PC-3 (cell line): ENCODE measurements around the gene CNTLN. TPM values are rescaled to one million over a fixed set of nuclear protein-coding genes. Genes with fewer than 3 reads are reported as not detected.

Source experiments
- ATAC-seq: fragments of 200-7000 bp; cut with Tn5 transposase; 2 replicates; pipeline ENCODE4 v1.9.1; 2020; ENCODE audit warnings: mild to moderate bottlenecking, moderate library complexity
- BruUV-seq: library from RNA; stranded (reverse); fragments of 400-500 nt; replicated peaks from 2 replicates; lab custom pipeline; 2021; lab: Mats Ljungman, UMichigan
- CTCF ChIA-PET: fragments of 300-600 bp; sonication (Branson Sonifier 250); formaldehyde crosslinking; loops from one replicate; lab custom pipeline; 2022; ENCODE audit warnings: antibody characterized with exemption; lab: Charles Lee
- POLR2A ChIA-PET: fragments of 300-600 bp; sonication (Branson Sonifier 250); formaldehyde crosslinking; loops from one replicate; lab custom pipeline; 2022; ENCODE audit warnings: antibody characterized with exemption; ENCODE audit not compliant: unreplicated experiment; lab: Charles Lee
- DNase-seq: peaks from one replicate; pipeline ENCODE4 v3.0.0-alpha.2; 2015
- H2AFZ ChIP-seq: fragments of 300-600 bp; sonication (generic); 2 replicates; pipeline ENCODE4 v1.6.0; 2016; ENCODE audit warnings: antibody characterized with exemption, low read length
- H3F3A ChIP-seq: fragments of 300-600 bp; sonication (generic); one replicate; pipeline ENCODE4 v1.6.0; 2017; ENCODE audit warnings: antibody characterized with exemption, low read length, control low read depth, mild to moderate bottlenecking; ENCODE audit not compliant: unreplicated experiment
- H3K27ac ChIP-seq: fragments of 300-600 bp; sonication (generic); 2 replicates; pipeline ENCODE4 v1.5.1; 2016; ENCODE audit warnings: mild to moderate bottlenecking, low read length
- H3K27me3 ChIP-seq: fragments of 300-600 bp; sonication (generic); 2 replicates; pipeline ENCODE4 v1.6.1; 2016; ENCODE audit warnings: low read length, mixed read lengths
- H3K36me3 ChIP-seq: fragments of 300-600 bp; sonication (generic); 2 replicates; pipeline ENCODE4 v1.6.1; 2016; ENCODE audit warnings: low read depth, mixed run types, low read length, mixed read lengths
- H3K4me1 ChIP-seq: fragments of 300-600 bp; sonication (generic); 2 replicates; pipeline ENCODE4 v1.5.1; 2016; ENCODE audit warnings: low read length; ENCODE audit not compliant: insufficient read depth
- H3K4me2 ChIP-seq: fragments of 300-600 bp; sonication (generic); 2 replicates; pipeline ENCODE4 v1.6.0; 2016; ENCODE audit warnings: low read length
- H3K4me3 ChIP-seq: fragments of 300-600 bp; sonication (generic); 2 replicates; pipeline ENCODE4 v1.5.1; 2016; ENCODE audit warnings: mild to moderate bottlenecking, low read length, mixed read lengths
- H3K79me2 ChIP-seq: fragments of 300-600 bp; sonication (generic); 2 replicates; pipeline ENCODE4 v1.6.1; 2017; ENCODE audit warnings: low read length, mixed read lengths
- H3K9ac ChIP-seq: fragments of 300-600 bp; sonication (generic); 2 replicates; pipeline ENCODE4 v1.6.0; 2016; ENCODE audit warnings: mild to moderate bottlenecking, low read length
- H3K9me2 ChIP-seq: fragments of 300-600 bp; sonication (generic); replicated peaks from 2 replicates; pipeline ENCODE4 v1.6.1; 2016; ENCODE audit warnings: mixed run types, low read length, mixed read lengths
- H3K9me3 ChIP-seq: fragments of 300-600 bp; sonication (generic); 2 replicates; pipeline ENCODE4 v1.6.1; 2016; ENCODE audit warnings: low read length, mixed read lengths
- H4K20me1 ChIP-seq: fragments of 300-600 bp; sonication (generic); 2 replicates; pipeline ENCODE4 v1.6.1; 2016; ENCODE audit warnings: low read length, mixed read lengths
- CTCF ChIP-seq: fragments of 300-600 bp; sonication (generic); conservative IDR thresholded peaks from 2 replicates; pipeline ENCODE4 v1.5.1; 2017; ENCODE audit warnings: antibody characterized with exemption, low read depth, mild to moderate bottlenecking, low read length
- EZH2 ChIP-seq: fragments of 300-600 bp; sonication (generic); IDR thresholded peaks from one replicate; pipeline ENCODE4 v1.6.1; 2017; ENCODE audit warnings: antibody characterized with exemption, mild to moderate bottlenecking, low read length; ENCODE audit not compliant: unreplicated experiment
- EZH2phosphoT487 ChIP-seq: fragments of 300-600 bp; sonication (generic); IDR thresholded peaks from 2 replicates; pipeline ENCODE4 v1.6.1; 2018; ENCODE audit warnings: mild to moderate bottlenecking, antibody characterized with exemption, low read length, borderline replicate concordance
- intact Hi-C: fragments of 100-400 bp; cut with micrococcal nuclease; formaldehyde crosslinking; loops from 2 replicates; pipeline ENCODE4 v1.9.0; 2023
- total RNA-seq: library from RNA; depleted of rRNA; stranded (reverse); fragments of >200 nt; gene quantifications from 2 replicates; pipeline ENCODE4 v1.2.3, GENCODE V29; 2014

CNTLN gene
- total RNA-seq, 1 experiment from 2014 or later = 6.9 TPM

GRCh38 chr9:17472126-17472525 is 337.3 kb downstream of the CNTLN start:
- H3K36me3 ChIP-seq = no peaks in the 10 kb centered on the region
- H3K27ac ChIP-seq = no peak overlapping the region
- ATAC-seq (no peak), DNase-seq (no peak)
- no peak overlapping the region for H2AFZ ChIP-seq
- no peaks in the 10 kb centered on the region for H3K9me3 ChIP-seq
- no TSS peak for BruUV-seq
- intact Hi-C loops = no loop called here
- POLR2A ChIA-PET = no interaction called here
- TF ChIP-seq EZH2phosphoT487 = no peak
- TF ChIP-seq EZH2 = no peak
- no peak for TF ChIP-seq CTCF
- H3K4me2 ChIP-seq = no peak overlapping the region
- H3K4me1 ChIP-seq = no peaks in the 10 kb centered on the region
- H3K9me2 ChIP-seq = no peaks in the 10 kb centered on the region
- H3F3A ChIP-seq = no peaks in the 10 kb centered on the region
- H3K79me2 ChIP-seq = no peaks in the 10 kb centered on the region
- no peak overlapping the region for H3K9ac ChIP-seq
- H3K27me3 ChIP-seq = no peaks in the 10 kb centered on the region
- no peak overlapping the region for H3K4me3 ChIP-seq
- CTCF ChIA-PET = no interaction called here
- no peaks in the 10 kb centered on the region for H4K20me1 ChIP-seq

DNA sequence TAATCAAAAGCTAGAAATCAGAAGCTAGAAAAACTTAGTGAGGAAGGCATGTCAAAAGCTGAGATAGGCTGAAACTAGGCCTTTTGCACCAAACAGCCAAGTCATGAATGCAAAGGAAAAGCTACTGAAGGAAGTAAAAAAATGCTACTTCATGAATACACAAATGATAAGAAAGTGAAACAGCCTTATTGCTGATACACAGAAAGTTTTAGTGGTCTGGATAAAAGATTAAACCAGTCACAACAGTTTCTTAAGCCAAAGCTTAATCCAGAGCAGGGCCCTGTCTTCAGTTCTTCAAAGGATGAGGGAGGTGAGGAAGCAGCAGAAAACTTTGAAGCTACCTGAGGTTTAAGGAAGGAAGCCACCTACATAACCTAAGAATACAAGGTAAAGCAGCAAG is 341.6 kb downstream of the CNTLN start:
- ATAC-seq (no peak), DNase-seq (no peak)
- no peaks in the 10 kb centered on the region for H3K9me2 ChIP-seq
- H3K4me3 ChIP-seq = no peak overlapping the region
- ChIA-PET CTCF (no interaction called here), POLR2A (interaction anchor here (0.6 kb wide), 2 partner anchors 19 to 937 kb away, joined by 5 to 6 read pairs; no protein-coding TSS in a partner anchor)
- no TSS peak for BruUV-seq
- intact Hi-C loops = no loop called here
- TF ChIP-seq CTCF (no peak), EZH2 (no peak), EZH2phosphoT487 (no peak)
- no peaks in the 10 kb centered on the region for H4K20me1 ChIP-seq
- H3K9me3 ChIP-seq = no peaks in the 10 kb centered on the region
- H3F3A ChIP-seq = no peaks in the 10 kb centered on the region
- H3K36me3 ChIP-seq = no peaks in the 10 kb centered on the region
- no peak overlapping the region for H2AFZ ChIP-seq
- no peaks in the 10 kb centered on the region for H3K4me1 ChIP-seq
- no peak overlapping the region for H3K9ac ChIP-seq
- H3K27ac ChIP-seq = no peak overlapping the region
- no peaks in the 10 kb centered on the region for H3K79me2 ChIP-seq
- no peak overlapping the region for H3K4me2 ChIP-seq
- no peaks in the 10 kb centered on the region for H3K27me3 ChIP-seq

DNA sequence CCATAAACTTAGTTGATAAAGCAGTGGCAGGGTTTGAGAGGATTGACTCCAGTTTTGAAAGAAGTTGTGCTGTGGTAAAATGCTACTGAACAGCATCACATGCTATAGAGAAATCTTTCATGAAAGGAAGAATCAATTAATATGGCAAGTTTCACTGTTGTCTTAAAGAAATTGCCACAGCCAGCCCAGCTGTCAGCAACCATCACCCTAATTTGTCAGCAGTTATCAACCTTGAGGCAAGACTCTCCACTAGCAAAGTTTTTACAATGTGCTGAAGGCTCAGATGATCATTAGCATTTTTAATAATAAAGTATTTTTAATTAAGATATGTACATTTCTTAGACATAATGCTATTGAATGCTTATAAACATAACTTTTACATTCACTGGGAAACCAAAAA is 343.0 kb downstream of the CNTLN start:
- no peak overlapping the region for H2AFZ ChIP-seq
- no peaks in the 10 kb centered on the region for H3K27me3 ChIP-seq
- no peak overlapping the region for H3K9ac ChIP-seq
- no peak overlapping the region for H3K4me3 ChIP-seq
- H3K36me3 ChIP-seq = no peaks in the 10 kb centered on the region
- H3K4me1 ChIP-seq = no peaks in the 10 kb centered on the region
- H3K9me3 ChIP-seq = no peaks in the 10 kb centered on the region
- H4K20me1 ChIP-seq = no peaks in the 10 kb centered on the region
- POLR2A ChIA-PET = no interaction called here
- H3K4me2 ChIP-seq = no peak overlapping the region
- no peak for TF ChIP-seq EZH2
- TF ChIP-seq CTCF = no peak
- no peak for TF ChIP-seq EZH2phosphoT487
- BruUV-seq = no TSS peak
- H3K9me2 ChIP-seq = no peaks in the 10 kb centered on the region
- intact Hi-C loops = no loop called here
- ATAC-seq (no peak), DNase-seq (no peak)
- no peaks in the 10 kb centered on the region for H3F3A ChIP-seq
- no peaks in the 10 kb centered on the region for H3K79me2 ChIP-seq
- CTCF ChIA-PET = no interaction called here
- no peak overlapping the region for H3K27ac ChIP-seq
